Omental fat pad (tissue), 4 donors: ENCODE measurements around the gene GOPC. TPM values are rescaled to one million over a fixed set of nuclear protein-coding genes. Genes with fewer than 3 reads are reported as not detected.

ENCODE experiments used
- ATAC-seq: fragments of 150-250 bp; one replicate; pipeline ENCODE4 v1.9.1; 2016; ENCODE audit warnings: mild to moderate bottlenecking, moderate library complexity; ENCODE audit not compliant: low FRiP score
- DNase-seq: peaks from one replicate; pipeline ENCODE4 v3.0.0-alpha.2; 2019; ENCODE audit warnings: low spot score
- CTCF ChIP-seq, 3 donors: fragments of 450-650 bp; IDR thresholded peaks; one replicate each; pipeline ENCODE4 v1.5.1; 2016 to 2017; ENCODE audit warnings: antibody characterized with exemption in 3 of 3, mild to moderate bottlenecking in 3 of 3, moderate library complexity in 2 of 3
- total RNA-seq, 4 donors: library from RNA; depleted of rRNA; stranded (reverse); fragments of >200 nt; gene quantifications; one replicate each; pipeline ENCODE4 v1.1.0, GENCODE V29; 2016

The GOPC gene
- total RNA-seq, 4 donors from 2014 or later = 15.0 to 25.7 (median 17.0) TPM

GRCh38 chr6:117557951-117558350 lies 44.4 kb downstream of the GOPC start:
- DNase-seq (no peak), ATAC-seq (no peak)
- no peak for TF ChIP-seq CTCF (IDR thresholded peaks at IDR 0.05)

GRCh38 chr6:117555882-117556498 lies 46.3 kb downstream of the GOPC start:
- TF ChIP-seq CTCF (IDR thresholded peaks at IDR 0.05) = peak in 2 of 3 donors; percentile 37 to 38
- DNase-seq (peak; percentile 72), ATAC-seq (no peak)

- DNase-seq = no peak
- no peak for ATAC-seq
- TF ChIP-seq CTCF (IDR thresholded peaks at IDR 0.05) = no peak
Measured at GRCh38 chr6:117555262-117555849, 47.0 kb downstream of the GOPC start.

- DNase-seq (no peak), ATAC-seq (no peak)
- TF ChIP-seq CTCF (IDR thresholded peaks at IDR 0.05) = no peak
Measured at GRCh38 chr6:117553142-117553541, 49.2 kb downstream of the GOPC start.

- DNase-seq (no peak), ATAC-seq (no peak)
- TF ChIP-seq CTCF (IDR thresholded peaks at IDR 0.05) = no peak
Measured at GRCh38 chr6:117552618-117553017, 49.7 kb downstream of the GOPC start.

- TF ChIP-seq CTCF (IDR thresholded peaks at IDR 0.05) = no peak
- no peak for DNase-seq
Measured at GRCh38 chr6:117550618-117551242, 51.6 kb downstream of the GOPC start.

More at GRCh38 chr6:117550618-117551242, 51.6 kb downstream of the GOPC start:
- no peak for ATAC-seq
